GM12891 (cell line): ENCODE results near the gene L1CAM.

Source experiments
- POLR2A ChIP-seq: IDR thresholded peaks from 2 replicates; pipeline ENCODE4 v1.6.1; 2011; ENCODE audit warnings: low read depth, low read length, control low read depth
- TAF1 ChIP-seq: IDR thresholded peaks from 2 replicates; pipeline ENCODE4 v1.6.1; 2011; ENCODE audit warnings: low read depth, low read length, control low read depth

GRCh38 chrX:153889123-153889522, 3.1 kb upstream of the L1CAM start:
- TF ChIP-seq POLR2A = no peak
- TF ChIP-seq TAF1 = no peak
